H1 (cell line): Measurements from ENCODE around the gene MT2A. TPM values are rescaled to one million over a fixed set of nuclear protein-coding genes. Genes with fewer than 3 reads are reported as not detected.

Experiments used
- CHD7 ChIP-seq: fragments of 300-600 bp; sonication (generic); IDR thresholded peaks from 2 replicates; pipeline ENCODE4 v1.7.1; 2012; ENCODE audit warnings: low read length, moderate library complexity, mild to moderate bottlenecking, inconsistent platforms; ENCODE audit not compliant: insufficient replicate concordance
- CTBP2 ChIP-seq: IDR thresholded peaks from 2 replicates; pipeline ENCODE4 v1.7.0; 2011; ENCODE audit warnings: borderline replicate concordance, mild to moderate bottlenecking, moderate library complexity, mixed read lengths, low read length; ENCODE audit not compliant: insufficient read depth, insufficient read length
- E2F6 ChIP-seq: IDR thresholded peaks from 2 replicates; pipeline ENCODE4 v1.6.1; 2012; ENCODE audit warnings: inconsistent platforms
- EP300 ChIP-seq, 2 experiments: IDR thresholded peaks; 1 replicate in 1 of 2; 2 replicates in 1 of 2; pipeline ENCODE4 v1.6.1; 2011 to 2012; ENCODE audit warnings: low read depth in 2 of 2, low read length in 2 of 2, mild to moderate bottlenecking in 2 of 2, borderline replicate concordance in 1 of 2, inconsistent platforms in 1 of 2, moderate library complexity in 1 of 2
- HDAC2 ChIP-seq, 2 experiments: fragments of 300-600 bp in 1 of 2; sonication (generic) in 1 of 2; IDR thresholded peaks; 2 replicates each; pipeline ENCODE4 v1.6.1; 2011 to 2012; ENCODE audit warnings: low read depth in 2 of 2, low read length in 2 of 2, mild to moderate bottlenecking in 2 of 2, moderate library complexity in 2 of 2, borderline replicate concordance in 1 of 2, inconsistent platforms in 1 of 2
- NRF1 ChIP-seq: IDR thresholded peaks from 2 replicates; pipeline ENCODE4 v1.6.1; 2011; ENCODE audit warnings: mild to moderate bottlenecking, low read depth, low read length, improper control_type of control experiment
- PHF8 ChIP-seq: fragments of 200-600 bp; sonication (generic); conservative IDR thresholded peaks from 2 replicates; pipeline ENCODE4 v1.7.1; 2012; ENCODE audit warnings: low read depth, mild to moderate bottlenecking, inconsistent platforms, low read length, moderate library complexity
- TAF7 ChIP-seq: optimal IDR thresholded peaks from 2 replicates; pipeline ENCODE3; 2011; ENCODE audit warnings: low read depth, mild to moderate bottlenecking, inconsistent platforms, low read length, moderate library complexity, borderline replicate concordance
- polyA plus RNA-seq, 7 experiments: library from polyadenylated mRNA; depleted of rRNA in 3 of 7; stranded (reverse) in 5 of 7; unstranded in 2 of 7; fragments of >200 nt in 5 of 7; fragments of 200-250 nt in 2 of 7; gene quantifications; 1 replicate in 5 of 7; 2 replicates in 1 of 7; 4 replicates in 1 of 7; pipeline versions ENCODE4 v1.2.1 to v1.2.3, GENCODE V29; 2011 to 2013; ENCODE audit warnings: missing spikeins in 2 of 7, mixed read lengths in 2 of 7
- total RNA-seq: library from RNA; stranded (reverse); fragmentation: NEBNext Ultra II Directional; extraction: Animal tissue kit (Norgen Biotek cat#: 25700); gene quantifications from 2 replicates; pipeline ENCODE4 v1.2.1, GENCODE V29; 2021

MT2A gene
- total and polyA plus RNA-seq, 2 of the 8 experiments (the other 6 are each of a cell fraction or from before 2014, with no cell fraction given) = 9.5 to 30.1 TPM

GRCh38 chr16:56608876-56609462 lies 585 bp downstream of the MT2A start (continued):
- TF ChIP-seq CHD7 (no peak), CTBP2 (no peak), NRF1 (no peak), PHF8 (no peak), HDAC2 (IDR thresholded peaks at IDR 0.05; ENCODE audit: borderline replicate concordance in 1 of 2, low read depth in 2 of 2, low read length in 2 of 2) (no peak), TAF7 (no peak), EP300 (IDR thresholded peaks at IDR 0.05; ENCODE audit: borderline replicate concordance in 1 of 2, low read depth in 2 of 2, low read length in 2 of 2) (no peak), E2F6 (no peak)
